ENCODE data around the gene CARD8. TPM values are rescaled to one million over a fixed set of nuclear protein-coding genes. Genes with fewer than 3 reads are reported as not detected.
A peak's percentile ranks its signal among the peaks of the same experiment; 100 is the strongest.

Gene CARD8
- total and polyA plus RNA-seq, 10 of the 15 experiments (the other 5 are each of a cell fraction or from before 2014, with no cell fraction given) = 39.8 to 69.8 (median 46.1) TPM

- peaks cover 3% of the 10 kb centered on the region; the same call in 1 of the 2 replicates for H3K4me1 ChIP-seq (ENCODE audit: control insufficient read depth, insufficient read depth, low read length)
- FAIRE-seq (no peak), DNase-seq (ENCODE audit: low read depth, low spot score) (no peak), ATAC-seq (no peak)
- ChIA-PET SMC1A (ENCODE audit: uncharacterized antibody, unreplicated experiment) (interaction anchor here (3.3 kb wide), 1 partner anchor 9 kb away, joined by 13 read pairs; no protein-coding TSS in a partner anchor), RAD21 (ENCODE audit: unreplicated experiment) (no interaction called here), CTCF (interaction anchor here (1.2 kb wide), 1 partner anchor 12 kb away, joined by 4 read pairs; no protein-coding TSS in a partner anchor), POLR2A (no interaction called here)
- H3K9me3 ChIP-seq (replicated peaks; ENCODE audit: control insufficient read depth, insufficient read depth, low read length) = no peaks in the 10 kb centered on the region
- in situ Hi-C loops (cut with MboI) (no loop called here), intact Hi-C loops (cut with micrococcal nuclease; ENCODE audit: unreplicated experiment) (no loop called here)
- no peak overlapping the region for H2AFZ ChIP-seq (ENCODE audit: control insufficient read depth, low read depth, low read length)
- no peak overlapping the region for H3K4me2 ChIP-seq (ENCODE audit: control insufficient read depth, insufficient read depth)
- peaks cover 17% of the 10 kb centered on the region for H3K79me2 ChIP-seq (ENCODE audit: control insufficient read depth, insufficient read depth, low read length)
- H3K27ac ChIP-seq (ENCODE audit: control insufficient read depth, insufficient read depth) = no peak overlapping the region
- WGBS (ENCODE audit: insufficient coverage, insufficient replicate concordance, low lambda C conversion rate, missing lambda C conversion rate) = 88% methylated on average over 9 of the region's 9 CpGs
- no peaks in the 10 kb centered on the region for H4K20me1 ChIP-seq (ENCODE audit: control insufficient read depth, insufficient read depth)
- no peaks in the 10 kb centered on the region for H3K27me3 ChIP-seq (replicated peaks in 1 of 2; ENCODE audit: control insufficient read depth in 2 of 2, insufficient read depth in 2 of 2, low read length in 1 of 2)
- no TSS peak for BruUV-seq (replicated peaks)
- TF ChIP-seq PBX3 (IDR thresholded peaks at IDR 0.05; ENCODE audit: insufficient replicate concordance, low read depth, low read length) (peak; percentile 13), NR2C2 (IDR thresholded peaks at IDR 0.05; ENCODE audit: borderline replicate concordance, control insufficient read depth, insufficient read length, low read depth) (no peak), PKNOX1 (IDR thresholded peaks at IDR 0.05) (peak; percentile 74)
- H3K4me3 ChIP-seq = no peak overlapping the region
- H3K36me3 ChIP-seq (ENCODE audit: control insufficient read depth in 2 of 2, insufficient read depth in 2 of 2, low read length in 1 of 2) = peaks cover 0 to 4% of the 10 kb centered on the region in 2 experiments; a peak in 1 of 4 replicates
- H3K9ac ChIP-seq (ENCODE audit: control insufficient read depth, insufficient read depth, low read length) = no peak overlapping the region
Measured at GRCh38 chr19:48206397-48207093, 49.2 kb downstream of the CARD8 start.

Data from GM12878 (cell line).